HG03060 (cell line): ENCODE measurements around the gene PIEZO1.

Source experiments
- ATAC-seq: cut with Tn5 transposase; IDR thresholded peaks from one replicate; pipeline ENCODE4 v1.9.1; 2021; ENCODE audit warnings: low read depth, moderate number of reproducible peaks; ENCODE audit not compliant: unreplicated experiment

The PIEZO1 gene

GRCh38 chr16:88706965-88707826 is 77.8 kb downstream of the PIEZO1 start:
- ATAC-seq, result no peak

GRCh38 chr16:88706229-88706964 is 78.6 kb downstream of the PIEZO1 start, which contains the start of the genes CTU2 and RNF166:
TSS of gene CTU2 (plus strand) at chr16:88706503. CDS start at chr16:88706531, 28 bp downstream.
TSS of gene RNF166 (minus strand) at chr16:88706408. CDS start at chr16:88706325, 83 bp downstream.
- ATAC-seq, result no peak

DNA sequence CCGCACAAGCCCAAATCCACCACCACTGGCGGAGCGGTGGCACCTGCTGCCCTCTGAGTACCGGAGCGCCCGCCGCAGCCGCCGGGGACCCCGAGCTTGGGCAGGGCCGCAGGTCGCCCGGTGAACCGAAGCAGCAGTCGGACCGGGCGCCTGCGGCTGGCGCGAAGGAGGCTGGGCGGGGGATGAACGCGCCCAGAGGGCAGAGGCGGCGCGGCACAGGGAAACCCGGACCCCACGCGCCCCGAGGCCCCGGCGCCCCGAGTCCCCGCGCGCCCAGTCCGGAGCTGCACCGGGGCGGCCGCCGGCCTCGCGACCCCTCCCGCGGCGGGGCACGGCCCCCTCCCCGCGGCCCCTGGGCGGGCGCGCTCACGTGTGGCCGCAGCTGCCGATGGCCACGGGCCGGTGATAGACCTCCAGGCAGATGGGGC is 79.2 kb downstream of the PIEZO1 start:
- ATAC-seq, result no peak

DNA sequence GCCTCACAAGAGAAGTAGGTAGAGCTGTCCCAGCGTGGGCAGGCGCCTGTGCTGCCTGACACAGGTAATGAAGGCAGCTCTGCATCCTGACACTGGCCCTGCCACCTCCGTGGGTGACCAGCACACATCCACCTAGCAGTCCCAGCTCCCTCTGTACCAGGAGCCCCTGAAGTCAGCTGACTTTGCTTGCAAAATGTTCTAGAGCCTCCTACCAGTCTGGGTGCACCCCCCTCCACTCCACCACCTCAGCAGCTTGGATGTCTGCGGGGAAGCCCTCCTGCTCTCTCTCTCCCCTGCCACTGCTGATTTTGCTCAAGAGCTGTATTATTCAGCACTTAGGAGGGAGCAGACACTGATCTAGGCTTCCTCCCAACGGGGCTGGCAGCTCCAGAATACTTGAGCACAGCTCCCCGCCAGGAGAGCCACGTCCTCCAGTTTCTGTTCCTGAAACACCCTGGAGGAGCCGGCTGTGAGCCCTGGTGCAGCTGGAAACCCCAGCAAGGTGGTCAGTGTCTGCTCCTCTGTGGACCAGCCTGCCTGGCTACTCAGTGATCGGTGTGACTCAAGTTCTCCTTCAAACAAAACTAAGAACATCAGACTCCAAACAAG is 79.8 kb downstream of the PIEZO1 start:
- no peak for ATAC-seq

- ATAC-seq, result no peak
These were observed 81.3 kb downstream of the PIEZO1 start for GRCh38 chr16:88703486-88704309.

GRCh38 chr16:88702371-88703210 is 82.4 kb downstream of the PIEZO1 start:
- no peak for ATAC-seq

GRCh38 chr16:88701581-88702370 is 83.2 kb downstream of the PIEZO1 start:
- no peak for ATAC-seq

DNA sequence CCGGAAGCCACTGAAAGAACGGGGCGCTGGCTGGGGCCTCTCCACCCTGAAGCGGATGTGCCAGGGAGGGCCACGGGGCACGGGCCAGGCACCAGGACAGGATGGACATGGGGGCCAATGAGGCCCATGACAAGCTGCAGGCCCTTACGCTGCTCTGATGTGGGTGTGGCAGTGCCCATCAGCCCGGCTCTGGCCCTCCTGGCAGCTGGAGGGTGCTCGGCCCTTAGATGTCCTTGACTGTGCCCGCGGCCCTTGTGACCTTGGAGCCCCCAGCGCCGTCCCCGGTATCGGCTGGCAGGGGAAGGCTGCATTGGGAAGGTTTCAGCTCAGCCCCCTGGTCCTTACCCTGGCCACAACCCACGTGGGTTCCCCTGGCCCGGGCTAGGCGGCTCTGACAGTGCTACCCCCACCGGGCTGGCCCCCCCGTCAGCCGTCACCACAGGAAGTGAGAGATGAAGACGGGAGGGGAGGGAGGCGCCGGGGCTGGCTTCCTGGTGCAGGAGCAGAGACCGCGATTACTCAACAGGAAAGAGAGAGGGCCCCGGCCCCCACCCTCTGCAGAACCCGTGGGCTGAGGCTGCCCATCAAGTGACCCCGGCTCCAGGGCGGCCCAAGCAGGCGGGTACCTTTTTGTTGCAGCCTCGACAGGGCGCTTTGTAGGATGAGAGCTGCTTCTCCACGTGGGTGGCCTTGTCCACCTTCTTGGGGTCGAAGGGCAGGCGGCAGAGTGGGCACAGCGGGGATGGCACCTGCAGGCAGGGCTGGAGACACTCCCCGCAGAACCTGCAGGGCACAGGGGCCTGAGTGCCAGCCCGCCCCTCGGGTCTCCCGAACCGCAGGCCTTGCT is 84.2 kb downstream of the PIEZO1 start:
- no peak for ATAC-seq

GRCh38 chr16:88700322-88700635 is 84.7 kb downstream of the PIEZO1 start:
- no peak for ATAC-seq

- no peak for ATAC-seq
These were observed 85.8 kb downstream of the PIEZO1 start for GRCh38 chr16:88699180-88699579.

DNA sequence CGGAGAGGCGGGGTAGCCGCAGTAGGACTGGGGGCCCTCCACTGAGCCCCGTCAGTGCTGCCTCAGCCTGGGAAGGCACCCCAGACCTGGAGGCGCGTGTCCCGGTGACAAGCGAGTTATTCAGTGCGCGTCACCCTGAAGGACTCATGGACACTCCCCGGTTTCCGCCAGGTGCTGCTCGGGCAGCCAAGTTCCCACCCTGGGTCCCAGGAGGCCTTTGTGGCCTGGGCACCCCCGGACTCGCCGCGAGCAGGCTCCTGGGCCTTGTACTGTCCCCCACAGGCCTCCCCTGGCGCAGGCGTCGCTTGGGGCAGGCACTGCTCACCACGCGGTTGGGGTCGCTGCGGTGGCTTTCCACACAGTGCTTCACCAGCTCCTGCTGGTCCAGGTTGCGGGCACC is 86.4 kb downstream of the PIEZO1 start:
- no peak for ATAC-seq

DNA sequence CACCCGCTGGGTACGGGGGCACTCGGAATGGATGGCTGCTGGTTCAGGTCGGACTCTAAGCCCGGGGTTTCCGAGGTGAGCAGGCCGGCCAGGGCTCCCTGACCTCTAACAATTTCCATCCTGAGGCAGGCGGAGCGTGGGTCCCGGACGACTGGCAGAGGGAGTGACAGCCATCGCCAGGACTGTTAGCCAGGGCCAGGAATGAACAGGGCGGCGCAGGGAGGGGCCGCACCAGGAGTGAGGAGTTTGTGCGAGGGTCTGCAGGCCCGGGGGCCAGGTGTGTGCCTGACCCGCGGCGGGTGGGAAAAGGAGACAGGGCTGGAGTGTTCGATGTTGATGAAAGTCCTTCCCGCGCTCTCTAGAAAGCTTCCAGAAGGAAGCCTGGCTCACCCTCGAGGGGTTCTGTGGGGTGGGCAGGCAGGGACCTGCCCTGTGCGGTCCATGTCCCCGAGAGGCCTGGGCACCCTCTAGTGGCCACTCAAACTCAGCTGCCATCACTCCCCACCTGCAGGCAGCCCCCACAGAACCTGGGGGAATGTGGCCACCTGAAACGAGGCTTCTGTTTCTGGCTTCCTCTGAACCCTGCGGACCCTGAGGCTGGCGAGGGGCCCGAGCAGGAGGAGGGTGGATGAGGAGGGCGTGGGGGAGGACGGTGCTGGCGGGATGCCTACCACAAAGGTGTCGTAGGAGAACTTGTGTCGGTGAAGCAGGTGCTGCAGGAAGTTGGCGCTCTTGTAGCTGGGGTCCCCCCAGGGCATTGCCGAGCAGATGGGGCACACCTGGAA is 87.0 kb downstream of the PIEZO1 start:
- no peak for ATAC-seq

GRCh38 chr16:88697116-88697830 is 87.7 kb downstream of the PIEZO1 start:
- ATAC-seq, result no peak

- no peak for ATAC-seq
These were observed 88.6 kb downstream of the PIEZO1 start for GRCh38 chr16:88696441-88696840.

DNA sequence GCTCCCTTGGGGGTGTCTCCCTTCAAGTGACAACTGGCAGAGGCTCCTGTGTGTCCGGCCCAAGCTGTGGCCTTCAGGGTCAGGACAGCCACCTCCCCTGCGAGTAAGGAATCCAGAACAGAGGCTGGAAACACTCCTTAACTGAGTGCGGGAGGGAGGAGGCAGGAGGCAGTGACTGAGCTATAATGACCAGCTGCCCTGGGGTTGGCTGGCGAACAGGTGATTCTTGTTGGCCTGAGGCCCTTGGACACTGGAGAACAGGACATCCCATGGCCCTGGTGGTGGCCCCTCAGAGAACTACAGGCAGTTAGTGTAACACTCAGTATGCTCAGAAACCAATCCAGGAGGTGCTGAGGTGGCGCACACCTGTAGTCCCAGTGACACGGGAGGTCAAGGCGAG is 89.3 kb downstream of the PIEZO1 start:
- no peak for ATAC-seq

DNA sequence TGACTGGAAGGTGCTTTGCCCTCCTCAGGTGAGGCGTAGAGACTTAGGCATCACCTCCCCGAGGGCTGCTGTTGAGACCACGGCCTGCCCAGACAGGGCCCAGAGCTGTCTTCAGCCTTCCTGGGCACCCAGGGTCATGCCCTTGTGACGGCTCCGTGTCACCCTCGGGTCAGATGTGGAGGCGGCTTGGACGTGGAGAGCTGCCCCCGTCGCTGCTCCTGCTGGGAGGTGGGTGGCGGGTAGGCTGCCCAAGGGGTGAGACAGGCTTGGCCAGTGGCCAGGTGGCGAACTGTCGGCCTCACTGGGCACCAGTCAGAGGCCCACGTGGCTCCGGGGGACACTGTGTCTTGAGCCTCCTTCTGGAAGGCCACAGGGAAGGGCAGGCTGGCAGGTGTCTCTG is 89.8 kb downstream of the PIEZO1 start:
- ATAC-seq, result no peak
